ENCODE measurements around the gene PPP1R26.

PPP1R26 gene

DNA sequence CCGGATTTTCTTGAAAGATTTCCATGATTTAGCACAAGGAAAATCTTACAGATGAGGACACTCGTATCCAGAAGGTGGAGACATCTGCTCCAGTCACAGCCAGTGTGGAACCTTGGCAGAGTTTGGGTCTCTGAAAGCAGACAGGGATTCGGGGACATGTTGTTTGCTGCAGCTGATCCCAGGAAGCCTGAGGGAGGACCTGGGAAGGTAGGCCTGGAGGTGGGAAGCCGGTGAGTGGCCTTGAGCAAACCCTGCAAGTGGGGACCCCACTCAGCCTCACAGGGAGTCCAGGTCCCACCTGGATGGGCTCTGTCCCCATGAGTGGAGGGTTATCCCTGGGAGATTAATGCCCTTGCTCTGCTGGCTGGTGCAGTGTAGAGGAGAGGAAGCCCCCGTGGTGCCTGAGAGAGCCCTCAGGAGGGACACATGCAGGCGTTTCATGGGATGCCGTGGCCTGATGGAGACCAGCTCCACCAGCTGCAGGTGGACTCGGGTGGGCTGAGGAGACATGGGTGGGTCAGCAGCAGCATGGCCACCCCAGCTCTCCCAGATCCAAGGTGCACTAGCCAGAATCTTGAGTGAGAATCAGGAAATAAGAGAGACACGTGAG is 28.7 kb downstream of the PPP1R26 start:
- H3K36me3 ChIP-seq (ENCODE audit: control insufficient read depth in 2 of 2, insufficient read depth in 1 of 2, low read length in 2 of 2), result peaks cover 0 to 20% of the 10 kb centered on the region in 2 experiments; a peak in 1 of 3 replicates
- H3K27ac ChIP-seq (ENCODE audit: extremely low read depth, low read depth, low read length), result no peak overlapping the region
- no peak overlapping the region for H3K4me3 ChIP-seq (ENCODE audit: low read depth, low read length)
- no peaks in the 10 kb centered on the region for H3K4me1 ChIP-seq (ENCODE audit: control insufficient read depth, insufficient read depth, low read length)
- no peak for TF ChIP-seq PRDM1 (tag by site-specific recombination; IDR thresholded peaks at IDR 0.05)
- TF ChIP-seq ZNF555 (tag by site-specific recombination; conservative IDR thresholded peaks at IDR 0.05), result no peak
- no peak for TF ChIP-seq SETDB1 (IDR thresholded peaks at IDR 0.05; ENCODE audit: insufficient read length, low read length)
- TF ChIP-seq, protein P1, sequence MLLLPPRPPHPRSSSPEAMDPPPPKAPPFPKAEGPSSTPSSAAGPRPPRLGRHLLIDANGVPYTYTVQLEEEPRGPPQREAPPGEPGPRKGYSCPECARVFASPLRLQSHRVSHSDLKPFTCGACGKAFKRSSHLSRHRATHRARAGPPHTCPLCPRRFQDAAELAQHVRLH (tag by site-specific recombination; IDR thresholded peaks at IDR 0.05), result no peak
- no peak for TF ChIP-seq ZNF23 (tag by site-specific recombination; IDR thresholded peaks at IDR 0.05; ENCODE audit: borderline replicate concordance)
- no peak for TF ChIP-seq EGR2 (tag by site-specific recombination; IDR thresholded peaks at IDR 0.05; ENCODE audit: low read depth)
- no peak for TF ChIP-seq ZNF24 (tag by site-specific recombination; IDR thresholded peaks at IDR 0.05)
- no peak for TF ChIP-seq ZNF404 (tag by site-specific recombination; IDR thresholded peaks at IDR 0.05)
- TF ChIP-seq, protein P2, sequence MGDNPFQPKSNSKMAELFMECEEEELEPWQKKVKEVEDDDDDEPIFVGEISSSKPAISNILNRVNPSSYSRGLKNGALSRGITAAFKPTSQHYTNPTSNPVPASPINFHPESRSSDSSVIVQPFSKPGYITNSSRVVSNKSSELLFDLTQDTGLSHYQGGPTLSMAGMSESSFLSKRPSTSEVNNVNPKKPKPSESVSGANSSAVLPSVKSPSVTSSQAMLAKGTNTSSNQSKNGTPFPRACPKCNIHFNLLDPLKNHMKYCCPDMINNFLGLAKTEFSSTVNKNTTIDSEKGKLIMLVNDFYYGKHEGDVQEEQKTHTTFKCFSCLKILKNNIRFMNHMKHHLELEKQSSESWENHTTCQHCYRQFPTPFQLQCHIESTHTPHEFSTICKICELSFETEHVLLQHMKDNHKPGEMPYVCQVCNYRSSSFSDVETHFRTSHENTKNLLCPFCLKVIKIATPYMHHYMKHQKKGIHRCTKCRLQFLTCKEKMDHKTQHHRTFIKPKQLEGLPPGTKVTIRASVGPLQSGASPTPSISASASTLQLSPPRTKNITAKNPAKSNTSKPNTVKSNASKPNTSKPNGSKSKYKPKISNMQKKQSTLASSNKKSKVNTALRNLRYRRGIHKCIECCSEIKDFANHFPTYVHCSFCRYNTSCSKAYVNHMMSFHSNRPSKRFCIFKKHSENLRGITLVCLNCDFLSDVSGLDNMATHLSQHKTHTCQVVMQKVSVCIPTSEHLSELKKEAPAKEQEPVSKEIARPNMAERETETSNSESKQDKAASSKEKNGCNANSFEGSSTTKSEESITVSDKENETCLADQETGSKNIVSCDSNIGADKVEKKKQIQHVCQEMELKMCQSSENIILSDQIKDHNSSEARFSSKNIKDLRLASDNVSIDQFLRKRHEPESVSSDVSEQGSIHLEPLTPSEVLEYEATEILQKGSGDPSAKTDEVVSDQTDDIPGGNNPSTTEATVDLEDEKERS (tag by site-specific recombination; IDR thresholded peaks at IDR 0.05), result no peak
- TF ChIP-seq OSR2 (tag by site-specific recombination; IDR thresholded peaks at IDR 0.05), result no peak
- no peak for TF ChIP-seq ZNF426 (tag by site-specific recombination; IDR thresholded peaks at IDR 0.05)
- no peak for TF ChIP-seq ZXDB (tag by site-specific recombination; IDR thresholded peaks at IDR 0.05)
- no peak for TF ChIP-seq MEIS1 (CRISPR knock-in tag; IDR thresholded peaks at IDR 0.05; ENCODE audit: borderline replicate concordance)
- no peak for TF ChIP-seq ZNF549 (tag by site-specific recombination; IDR thresholded peaks at IDR 0.05)
- no peak for TF ChIP-seq ZNF624 (tag by site-specific recombination; IDR thresholded peaks at IDR 0.05)
- TF ChIP-seq ZNF114 (tag by site-specific recombination; IDR thresholded peaks at IDR 0.05), result no peak
- no peak for TF ChIP-seq ZNF658 (tag by site-specific recombination; IDR thresholded peaks at IDR 0.05)
- no peak for TF ChIP-seq ZNF2 (tag by site-specific recombination; IDR thresholded peaks at IDR 0.05)
- TF ChIP-seq ZNF146 (tag by site-specific recombination; IDR thresholded peaks at IDR 0.05), result no peak
- no peaks in the 10 kb centered on the region for H3K9me3 ChIP-seq (ENCODE audit: control insufficient read depth, insufficient read depth, low read depth, low read length)
- ChIA-PET CTCF (no interaction called here), POLR2A (no interaction called here)

DNA sequence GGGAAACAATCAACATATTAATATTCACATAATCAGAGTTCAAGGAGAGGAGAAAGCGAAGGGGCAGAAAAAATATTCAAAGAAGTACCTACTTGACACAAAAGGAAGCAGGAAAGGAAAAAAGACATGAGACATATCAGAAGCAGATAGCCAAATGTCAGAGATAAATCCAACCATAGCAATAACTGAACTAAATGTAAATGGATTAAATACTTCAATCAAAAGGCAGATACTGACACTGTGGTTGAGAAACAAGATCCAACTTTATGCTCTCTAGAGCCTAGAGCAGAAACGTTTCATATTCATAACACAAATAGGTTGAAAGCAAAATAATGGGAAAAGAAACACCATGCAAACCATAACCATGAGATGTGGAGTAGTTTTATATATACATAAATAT is 29.9 kb downstream of the PPP1R26 start:
- no peaks in the 10 kb centered on the region for H3K4me1 ChIP-seq (ENCODE audit: control insufficient read depth, insufficient read depth, low read length)
- H3K27ac ChIP-seq (ENCODE audit: extremely low read depth, low read depth, low read length), result no peak overlapping the region
- H3K4me3 ChIP-seq (ENCODE audit: low read depth, low read length), result no peak overlapping the region
- H3K9me3 ChIP-seq (ENCODE audit: control insufficient read depth, insufficient read depth, low read depth, low read length), result no peaks in the 10 kb centered on the region
- ChIA-PET CTCF (no interaction called here), POLR2A (no interaction called here)
- H3K36me3 ChIP-seq (ENCODE audit: control insufficient read depth in 2 of 2, insufficient read depth in 1 of 2, low read length in 2 of 2), result peaks cover 0 to 9% of the 10 kb centered on the region in 2 experiments; a peak in 1 of 3 replicates
- no peak for TF ChIP-seq ZNF596 (tag by site-specific recombination; IDR thresholded peaks at IDR 0.05)
- no peak for TF ChIP-seq ZNF530 (tag by site-specific recombination; IDR thresholded peaks at IDR 0.05; ENCODE audit: low read depth)
- TF ChIP-seq HOXD13 (CRISPR knock-in tag; IDR thresholded peaks at IDR 0.05; ENCODE audit: borderline replicate concordance), result no peak
- no peak for TF ChIP-seq ZNF132 (tag by site-specific recombination; IDR thresholded peaks at IDR 0.05; ENCODE audit: borderline replicate concordance)
- TF ChIP-seq, protein P3, sequence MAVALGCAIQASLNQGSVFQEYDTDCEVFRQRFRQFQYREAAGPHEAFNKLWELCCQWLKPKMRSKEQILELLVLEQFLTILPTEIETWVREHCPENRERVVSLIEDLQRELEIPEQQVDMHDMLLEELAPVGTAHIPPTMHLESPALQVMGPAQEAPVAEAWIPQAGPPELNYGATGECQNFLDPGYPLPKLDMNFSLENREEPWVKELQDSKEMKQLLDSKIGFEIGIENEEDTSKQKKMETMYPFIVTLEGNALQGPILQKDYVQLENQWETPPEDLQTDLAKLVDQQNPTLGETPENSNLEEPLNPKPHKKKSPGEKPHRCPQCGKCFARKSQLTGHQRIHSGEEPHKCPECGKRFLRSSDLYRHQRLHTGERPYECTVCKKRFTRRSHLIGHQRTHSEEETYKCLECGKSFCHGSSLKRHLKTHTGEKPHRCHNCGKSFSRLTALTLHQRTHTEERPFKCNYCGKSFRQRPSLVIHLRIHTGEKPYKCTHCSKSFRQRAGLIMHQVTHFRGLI (tag by site-specific recombination; IDR thresholded peaks at IDR 0.05), result no peak
- TF ChIP-seq, protein P4, sequence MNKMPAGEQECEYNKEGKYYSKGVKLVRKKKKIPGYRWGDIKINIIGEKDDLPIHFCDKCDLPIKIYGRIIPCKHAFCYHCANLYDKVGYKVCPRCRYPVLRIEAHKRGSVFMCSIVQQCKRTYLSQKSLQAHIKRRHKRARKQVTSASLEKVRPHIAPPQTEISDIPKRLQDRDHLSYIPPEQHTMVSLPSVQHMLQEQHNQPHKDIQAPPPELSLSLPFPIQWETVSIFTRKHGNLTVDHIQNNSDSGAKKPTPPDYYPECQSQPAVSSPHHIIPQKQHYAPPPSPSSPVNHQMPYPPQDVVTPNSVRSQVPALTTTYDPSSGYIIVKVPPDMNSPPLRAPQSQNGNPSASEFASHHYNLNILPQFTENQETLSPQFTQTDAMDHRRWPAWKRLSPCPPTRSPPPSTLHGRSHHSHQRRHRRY (tag by site-specific recombination; IDR thresholded peaks at IDR 0.05), result no peak
- TF ChIP-seq ZNF16 (tag by site-specific recombination; IDR thresholded peaks at IDR 0.05; ENCODE audit: low read depth), result no peak
- no peak for TF ChIP-seq ZNF558 (tag by site-specific recombination; IDR thresholded peaks at IDR 0.05)
- TF ChIP-seq, protein P1 (tag by site-specific recombination; IDR thresholded peaks at IDR 0.05), result no peak
- TF ChIP-seq ZNF394 (tag by site-specific recombination; IDR thresholded peaks at IDR 0.05; ENCODE audit: borderline replicate concordance), result no peak
- no peak for TF ChIP-seq ZNF555 (tag by site-specific recombination; conservative IDR thresholded peaks at IDR 0.05)

Data from HEK293 (cell line).